NCI-H774 (cell line): ENCODE measurements around the gene LRRIQ1.
"Not testable (repeated sequence)": the region's sequence is repeated elsewhere in the genome, so short reads cannot be mapped to it uniquely, and the experiment has no call there.

Experiments
- DNase-seq: peaks from one replicate; lab custom pipeline; 2025; lab: John Stamatoyannopoulos, UW

Gene LRRIQ1, protein sequence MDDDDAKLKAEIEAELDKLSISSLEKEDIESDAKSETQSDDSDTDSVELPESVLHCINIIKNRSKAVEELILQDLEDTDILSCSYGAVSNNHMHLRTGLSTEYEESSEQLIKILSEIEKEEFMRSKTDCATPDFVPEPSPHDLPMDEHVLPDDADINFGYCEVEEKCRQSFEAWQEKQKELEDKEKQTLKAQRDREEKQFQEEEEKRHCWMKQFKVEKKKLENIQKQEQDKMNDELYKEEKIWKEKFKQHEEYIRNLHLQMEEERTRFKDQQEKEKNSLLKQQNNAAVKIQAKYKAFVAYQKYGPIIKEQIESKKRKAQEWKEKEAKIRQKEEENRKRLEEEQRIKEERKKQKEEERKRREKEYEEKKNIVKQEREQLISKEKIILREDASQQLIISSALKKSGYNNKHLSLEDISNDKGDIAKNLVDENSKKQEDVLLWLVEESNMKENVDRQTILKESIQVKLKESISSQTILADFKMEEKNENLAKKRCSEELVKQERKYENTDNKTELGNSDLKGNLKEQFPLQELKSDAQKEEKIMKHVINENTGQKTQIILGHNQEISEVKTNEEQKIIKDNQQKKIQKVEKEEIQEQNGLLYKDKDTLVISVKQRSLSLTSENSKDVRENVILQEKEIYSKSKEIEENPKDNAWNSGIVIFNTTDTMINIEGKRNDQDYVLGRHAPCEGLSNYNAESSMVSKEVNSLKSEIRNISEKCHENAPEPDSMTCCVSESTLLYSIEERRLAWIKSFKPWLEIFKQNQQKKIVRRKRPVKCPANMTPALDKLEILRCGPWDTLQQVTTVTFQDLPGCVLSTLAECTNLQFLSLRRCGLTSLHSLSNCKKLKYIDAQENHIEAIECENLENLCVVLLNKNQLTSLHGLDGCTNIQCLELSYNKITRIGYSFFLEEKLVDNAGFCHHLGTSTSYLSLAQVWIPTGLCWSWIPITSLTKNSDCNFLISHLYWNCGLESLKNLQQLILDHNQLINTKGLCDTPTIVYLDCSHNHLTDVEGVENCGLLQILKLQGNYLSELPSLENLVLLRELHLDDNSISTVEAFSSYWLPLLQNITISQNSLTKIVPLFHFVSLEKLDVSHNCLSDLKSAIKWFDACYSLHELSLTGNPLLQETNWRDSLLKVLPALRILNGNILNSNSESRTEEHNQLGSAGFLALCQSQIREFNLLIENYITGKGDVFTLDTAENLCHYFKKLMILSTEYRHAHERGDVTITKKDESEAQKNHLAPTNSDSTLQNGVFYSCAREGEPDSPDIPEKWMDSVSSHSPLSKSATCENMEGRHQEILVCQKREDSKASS (N-terminal part only)

GRCh38 chr12:85036234-85036707, at the start of gene LRRIQ1, which contains the start of gene TSPAN19:
TSS of gene LRRIQ1 (plus strand) at chr12:85036351. CDS start at chr12:85038177, 1,826 bp downstream.
TSS of gene TSPAN19 (minus strand) at chr12:85036277. CDS start at chr12:85029946, 6,331 bp downstream.
- peak; percentile 94 for DNase-seq

- DNase-seq, result peak; percentile 35
Measured at GRCh38 chr12:84986586-84986985, 49.6 kb upstream of the LRRIQ1 start.

GRCh38 chr12:84994426-84994825, 41.7 kb upstream of the LRRIQ1 start:
- DNase-seq, result no peak

- DNase-seq, result no peak
Measured at GRCh38 chr12:84995641-84996040, 40.5 kb upstream of the LRRIQ1 start.

DNA sequence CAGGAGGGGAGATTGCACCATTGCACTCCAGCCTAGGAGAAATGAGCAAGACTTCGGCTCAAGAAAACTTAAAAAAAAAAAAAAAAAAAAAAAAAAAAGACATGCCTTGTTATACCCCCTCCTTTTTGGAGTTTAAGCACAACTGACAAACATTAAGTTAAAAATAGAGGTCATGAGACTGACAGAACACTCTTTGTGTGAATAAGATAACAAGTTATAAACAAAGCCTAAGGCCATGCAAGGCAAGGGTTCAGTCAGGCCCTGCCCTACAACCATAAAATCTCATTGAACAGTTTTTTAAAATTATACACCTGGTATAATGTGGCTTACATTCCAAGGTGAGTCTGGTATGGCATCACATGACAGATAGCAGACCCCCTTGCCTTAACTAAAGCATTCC, 39.4 kb upstream of the LRRIQ1 start:
- DNase-seq, result no peak

DNA sequence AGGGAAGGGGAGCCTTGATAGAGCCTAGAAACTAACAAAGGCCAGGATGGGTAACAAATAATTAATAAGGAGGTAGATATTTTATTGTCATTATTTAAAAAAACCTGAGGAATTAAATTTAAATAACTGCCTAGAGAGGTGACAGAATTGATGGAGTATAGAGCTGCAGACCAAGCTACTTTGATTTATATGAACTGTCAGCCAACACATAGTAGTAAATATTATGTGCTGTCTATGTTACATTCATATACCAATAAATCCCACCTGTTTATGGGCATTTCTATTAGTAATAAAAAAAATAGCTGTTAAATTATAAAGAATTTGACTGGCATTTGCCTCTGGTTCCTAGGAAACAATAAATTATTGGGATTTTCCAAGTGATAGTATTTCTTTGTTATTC, 37.8 kb upstream of the LRRIQ1 start:
- DNase-seq, result no peak

GRCh38 chr12:85000729-85001128, 35.4 kb upstream of the LRRIQ1 start:
- DNase-seq, result no peak

GRCh38 chr12:85002778-85003296, 33.3 kb upstream of the LRRIQ1 start:
- DNase-seq, result no peak

GRCh38 chr12:85004204-85004603, 31.9 kb upstream of the LRRIQ1 start:
- DNase-seq, result no peak

- DNase-seq, result not testable (repeated sequence)
Measured at GRCh38 chr12:85005047-85005446, 31.1 kb upstream of the LRRIQ1 start.

DNA sequence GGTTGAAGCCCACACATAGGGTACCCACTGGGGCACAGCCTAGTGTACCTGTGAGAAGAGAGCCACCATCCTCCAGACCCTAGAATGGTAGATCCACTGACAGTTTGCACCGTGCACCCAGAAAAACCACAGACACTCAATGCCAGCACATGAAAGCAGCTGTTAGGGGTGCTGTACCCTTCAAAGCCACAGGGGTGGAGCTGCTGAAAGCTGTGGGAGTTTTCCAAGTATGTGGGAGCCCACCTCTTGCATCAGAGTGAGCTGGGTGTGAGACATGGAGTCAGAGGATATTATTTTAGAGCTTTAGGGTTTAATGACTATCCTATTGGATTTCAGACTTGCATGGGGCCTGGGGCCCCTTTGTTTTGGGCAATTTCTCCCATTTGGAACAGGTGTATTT, 30.5 kb upstream of the LRRIQ1 start:
- no peak for DNase-seq

DNA sequence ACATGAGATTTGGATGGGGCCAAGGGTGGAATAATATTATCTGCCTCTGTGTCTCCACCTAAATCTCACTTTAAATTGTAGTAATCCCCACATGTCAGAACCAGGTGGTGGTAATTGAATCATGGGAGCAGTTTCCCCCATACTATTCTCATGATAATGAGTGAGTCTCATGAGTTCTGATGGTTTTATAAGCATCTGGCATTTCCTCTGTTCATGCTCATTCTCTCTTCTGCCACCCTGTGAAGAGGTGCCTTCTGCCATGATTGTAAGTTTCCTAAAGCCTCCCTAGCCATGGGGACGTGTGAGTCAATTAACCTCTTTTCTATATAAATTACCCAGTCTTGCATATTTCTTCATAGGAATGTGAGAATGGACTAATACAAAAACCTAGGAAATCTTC, 29.9 kb upstream of the LRRIQ1 start:
- DNase-seq, result no peak

GRCh38 chr12:85007836-85008235, 28.3 kb upstream of the LRRIQ1 start:
- DNase-seq, result no peak

GRCh38 chr12:85016413-85016812, 19.7 kb upstream of the LRRIQ1 start:
- no peak for DNase-seq

DNA sequence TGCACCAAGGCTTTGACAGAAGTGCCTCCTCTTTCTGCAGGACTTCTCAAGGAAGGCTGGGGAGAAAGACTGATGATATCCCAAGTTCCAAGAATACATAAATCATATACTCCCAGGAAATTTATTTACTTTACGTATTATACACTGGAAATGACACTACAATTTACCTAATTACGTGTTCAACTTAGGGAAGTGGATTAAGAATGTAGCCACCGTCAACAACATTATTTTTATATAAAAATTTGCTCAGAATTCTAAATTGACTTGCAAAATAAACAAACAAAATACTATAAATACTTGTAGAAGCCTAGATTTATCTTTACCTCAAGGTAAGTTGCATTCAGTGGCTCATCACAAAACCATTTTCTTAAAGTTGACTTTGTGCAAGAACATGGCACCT, 19.0 kb upstream of the LRRIQ1 start:
- DNase-seq, result no peak

GRCh38 chr12:85017618-85018017, 18.5 kb upstream of the LRRIQ1 start:
- DNase-seq, result no peak

DNA sequence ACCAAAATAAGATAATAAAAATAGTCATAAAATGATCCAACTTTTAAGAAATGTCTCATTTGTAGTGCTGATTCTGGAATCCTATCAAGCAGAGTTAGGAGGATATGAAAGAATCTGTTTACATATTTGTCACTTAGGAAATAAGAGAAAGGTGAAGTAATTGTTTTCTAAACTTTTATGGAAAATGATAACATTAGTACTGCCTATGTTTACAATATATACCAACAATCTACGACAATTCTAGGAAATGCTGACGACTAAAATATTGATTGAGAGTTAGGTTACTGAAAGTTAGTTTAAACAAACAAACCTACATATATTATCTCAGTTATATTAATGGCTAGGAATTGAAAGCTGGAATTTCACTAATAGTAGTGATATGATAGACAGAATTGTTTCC, 18.1 kb upstream of the LRRIQ1 start:
- DNase-seq, result no peak

DNA sequence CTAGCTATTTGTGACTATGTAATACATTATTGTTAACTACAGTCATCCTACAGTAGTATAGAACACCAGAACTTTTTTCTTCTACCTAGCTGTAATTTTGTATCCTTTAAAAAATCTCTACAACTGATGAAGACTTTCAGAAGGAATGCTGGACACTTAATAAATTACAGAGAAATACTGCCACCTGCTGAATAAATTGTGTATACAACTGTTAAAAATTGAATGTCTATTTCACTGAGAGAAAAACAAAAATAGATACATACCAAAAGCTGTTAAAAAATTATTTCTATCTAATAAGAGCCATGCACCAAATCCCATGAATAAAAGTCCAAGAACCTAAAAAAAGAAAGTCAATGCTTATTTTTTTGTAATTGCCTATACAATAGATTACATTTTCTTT, 6.7 kb upstream of the LRRIQ1 start:
- DNase-seq, result peak; percentile 41

- DNase-seq, result peak; percentile 17
Measured at GRCh38 chr12:85036733-85037132, 582 bp downstream of the LRRIQ1 start.

DNA sequence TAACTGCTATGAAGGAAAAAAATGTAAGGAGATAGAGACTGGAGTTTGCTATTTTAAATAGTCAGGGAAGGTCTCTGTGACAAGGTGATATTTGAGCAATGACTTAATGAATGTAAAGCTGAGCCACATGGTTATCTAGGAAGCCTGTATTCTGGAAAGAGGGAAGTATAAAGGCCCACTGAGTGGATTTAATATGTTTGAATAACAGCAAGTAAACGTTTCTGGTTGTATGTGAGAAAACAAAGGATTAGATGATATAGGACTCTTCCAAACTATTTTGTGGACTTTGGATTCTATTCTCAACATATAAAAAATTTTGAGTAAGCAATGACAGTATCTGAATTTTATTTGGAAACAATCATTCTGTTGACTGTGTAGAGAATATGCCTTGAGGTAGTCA, 5.2 kb downstream of the LRRIQ1 start:
- DNase-seq, result no peak

DNA sequence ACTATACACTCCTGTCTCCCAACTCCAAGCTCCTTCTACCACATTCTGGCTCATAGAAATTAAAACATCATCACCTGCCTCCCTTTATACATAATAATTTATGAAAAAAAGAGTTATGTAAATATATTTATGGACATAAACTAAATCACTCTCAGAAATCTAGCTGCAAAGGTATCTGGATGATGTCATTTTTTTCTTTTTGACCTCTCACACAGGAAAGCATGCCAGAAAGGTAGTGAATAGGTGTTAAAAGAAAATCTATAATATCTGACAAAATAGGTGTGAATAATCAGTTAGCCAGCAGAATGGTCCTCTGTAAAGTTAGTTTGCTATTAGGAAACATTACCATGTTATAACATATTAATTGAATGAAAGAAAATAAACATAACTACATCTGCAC, 7.7 kb downstream of the LRRIQ1 start:
- no peak for DNase-seq
